ENCODE data around the gene ECE1. TPM values are rescaled to one million over a fixed set of nuclear protein-coding genes. Genes with fewer than 3 reads are reported as not detected.

ECE1 gene
- total and polyA plus RNA-seq, 2 donors (not counting 3 experiments of a cell fraction or from before 2014, with no cell fraction given), result 437 to 562 TPM

DNA sequence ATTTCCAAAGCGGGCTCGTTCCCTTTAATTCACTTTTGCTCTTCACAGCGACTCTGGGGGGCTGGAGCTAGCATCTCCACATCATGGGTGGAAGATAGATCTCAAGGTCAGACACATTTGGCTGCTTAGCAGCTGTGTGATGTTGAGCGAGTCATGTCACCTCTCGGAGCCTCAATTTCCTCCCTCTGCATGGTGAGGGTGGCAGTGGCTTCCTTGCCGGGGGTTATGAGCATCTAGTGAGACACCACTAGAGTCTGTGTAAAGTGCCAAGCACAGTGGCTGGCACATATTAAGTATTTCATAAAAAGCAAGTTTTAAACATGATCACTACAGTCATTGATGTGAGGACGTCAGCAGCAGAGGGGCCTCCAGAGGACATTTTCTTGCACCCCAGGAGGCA is 16.9 kb upstream of the ECE1 start:
- Histone ChIP-seq H3K9ac (replicated peaks; ENCODE audit: extremely low read depth, insufficient read depth, low read length) (no peak overlapping the region), H3K9me1 (replicated peaks; ENCODE audit: control insufficient read depth, extremely low read depth, insufficient read depth, low read length) (no peaks in the 10 kb centered on the region), H4K20me1 (replicated peaks; ENCODE audit: control insufficient read depth, extremely low read depth, insufficient read depth, low read length) (no peaks in the 10 kb centered on the region), H2AFZ (ENCODE audit: low read depth, low read length) (no peak overlapping the region), H3K27ac (ENCODE audit: insufficient read depth, low read depth, low read length) (no peak overlapping the region), H3K4me2 (ENCODE audit: insufficient read depth, low read length) (no peak overlapping the region), H3K4me3 (replicated peaks in 1 of 3; ENCODE audit: insufficient read depth in 1 of 3, low read depth in 1 of 3, low read length in 3 of 3) (no peak overlapping the region), H3K27me3 (ENCODE audit: control insufficient read depth in 2 of 2, insufficient read depth in 2 of 2, low read length in 2 of 2) (no peaks in the 10 kb centered on the region), H3K36me3 (ENCODE audit: control insufficient read depth in 2 of 2, extremely low read depth in 1 of 2, insufficient read depth in 2 of 2, low read length in 2 of 2) (no peaks in the 10 kb centered on the region), H3K79me2 (ENCODE audit: control insufficient read depth, insufficient read depth, low read length) (peaks cover 67% of the 10 kb centered on the region), H3K4me1 (ENCODE audit: control insufficient read depth, extremely low read depth, insufficient read depth, low read length) (peaks cover 34% of the 10 kb centered on the region), H3K9me3 (replicated peaks; ENCODE audit: control insufficient read depth, insufficient read depth, low read length) (no peaks in the 10 kb centered on the region)
- DNase-seq (ENCODE audit: low read depth, low spot score) (no peak), FAIRE-seq (no peak)
- dilution Hi-C loops (cut with MboI; ENCODE audit: extremely low pct_ligation_motif_present, low sequenced_read_pairs), result no loop called here
- ChIA-PET POLR2A (no interaction called here), CTCF (interaction anchor here (1.8 to 2.7 kb wide), 2 partner anchors 18 to 52 kb away, joined by 5 to 9 read pairs; no protein-coding TSS in a partner anchor)
- intact Hi-C loops (cut with micrococcal nuclease), result no loop called here
- no TSS peak for BruUV-seq (replicated peaks)
- TF ChIP-seq, protein P1, sequence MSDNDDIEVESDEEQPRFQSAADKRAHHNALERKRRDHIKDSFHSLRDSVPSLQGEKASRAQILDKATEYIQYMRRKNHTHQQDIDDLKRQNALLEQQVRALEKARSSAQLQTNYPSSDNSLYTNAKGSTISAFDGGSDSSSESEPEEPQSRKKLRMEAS (IDR thresholded peaks at IDR 0.05; ENCODE audit: insufficient read depth, insufficient read length), result no peak
- TF ChIP-seq POLR2A (IDR thresholded peaks at IDR 0.05; ENCODE audit: low read depth, low read length) (no peak), EZH2 (IDR thresholded peaks at IDR 0.05; ENCODE audit: borderline replicate concordance, low read depth, low read length, severe bottlenecking) (no peak), FOS (IDR thresholded peaks at IDR 0.05; ENCODE audit: borderline replicate concordance, insufficient read depth, low read length) (no peak), MYC (IDR thresholded peaks at IDR 0.05; ENCODE audit: low read depth, low read length) (no peak), POLR2AphosphoS5 (IDR thresholded peaks at IDR 0.05; ENCODE audit: insufficient read depth, low read depth, low read length) (no peak), GATA2 (IDR thresholded peaks at IDR 0.05; ENCODE audit: insufficient read depth, insufficient read length, low read depth, low read length) (no peak)

DNA sequence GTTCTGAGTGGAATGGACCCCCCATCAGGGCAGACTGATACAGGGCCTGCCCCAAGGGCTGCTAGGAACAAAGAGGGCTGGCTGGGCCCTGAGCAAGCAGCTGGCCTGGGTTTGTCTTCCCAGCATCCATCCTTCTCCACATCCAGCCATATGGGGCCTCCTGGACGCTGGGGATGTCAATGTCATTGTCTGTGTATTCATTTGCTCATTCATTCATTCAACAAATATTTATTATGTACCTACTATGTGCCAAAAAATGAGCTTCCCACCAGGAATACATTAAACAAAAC is 15.6 kb upstream of the ECE1 start:
- Histone ChIP-seq H3K9me3 (replicated peaks; ENCODE audit: control insufficient read depth, insufficient read depth, low read length) (no peaks in the 10 kb centered on the region), H3K79me2 (ENCODE audit: control insufficient read depth, insufficient read depth, low read length) (peaks cover 73% of the 10 kb centered on the region), H3K27me3 (ENCODE audit: control insufficient read depth in 2 of 2, insufficient read depth in 2 of 2, low read length in 2 of 2) (no peaks in the 10 kb centered on the region), H3K9me1 (replicated peaks; ENCODE audit: control insufficient read depth, extremely low read depth, insufficient read depth, low read length) (no peaks in the 10 kb centered on the region), H3K4me1 (ENCODE audit: control insufficient read depth, extremely low read depth, insufficient read depth, low read length) (peaks cover 36% of the 10 kb centered on the region), H4K20me1 (replicated peaks; ENCODE audit: control insufficient read depth, extremely low read depth, insufficient read depth, low read length) (no peaks in the 10 kb centered on the region), H3K27ac (ENCODE audit: insufficient read depth, low read depth, low read length) (no peak overlapping the region), H3K4me2 (ENCODE audit: insufficient read depth, low read length) (no peak overlapping the region), H2AFZ (ENCODE audit: low read depth, low read length) (no peak overlapping the region), H3K9ac (replicated peaks; ENCODE audit: extremely low read depth, insufficient read depth, low read length) (no peak overlapping the region), H3K36me3 (ENCODE audit: control insufficient read depth in 2 of 2, extremely low read depth in 1 of 2, insufficient read depth in 2 of 2, low read length in 2 of 2) (no peaks in the 10 kb centered on the region), H3K4me3 (replicated peaks in 1 of 3; ENCODE audit: insufficient read depth in 1 of 3, low read depth in 1 of 3, low read length in 3 of 3) (no peak overlapping the region)
- ChIA-PET POLR2A (interaction anchor here (0.6 kb wide), 1 partner anchor 30 kb away, joined by 7 read pairs; no protein-coding TSS in a partner anchor), CTCF (interaction anchor here (0.9 to 2.7 kb wide), 6 partner anchors 9 to 51 kb away, joined by 3 to 9 read pairs (median 6); no protein-coding TSS in a partner anchor)
- no peak for DNase-seq (ENCODE audit: low read depth, low spot score)
- dilution Hi-C loops (cut with MboI; ENCODE audit: extremely low pct_ligation_motif_present, low sequenced_read_pairs) (no loop called here), intact Hi-C loops (cut with micrococcal nuclease) (no loop called here)
- TF ChIP-seq POLR2A (IDR thresholded peaks at IDR 0.05; ENCODE audit: low read depth, low read length) (no peak), JUN (IDR thresholded peaks at IDR 0.05; ENCODE audit: borderline replicate concordance, insufficient read depth, insufficient read length, low read depth) (no peak), MYC (IDR thresholded peaks at IDR 0.05; ENCODE audit: low read depth, low read length) (no peak), POLR2AphosphoS5 (IDR thresholded peaks at IDR 0.05; ENCODE audit: insufficient read depth, low read depth, low read length) (no peak), GATA2 (IDR thresholded peaks at IDR 0.05; ENCODE audit: insufficient read depth, insufficient read length, low read depth, low read length) (no peak), FOS (IDR thresholded peaks at IDR 0.05; ENCODE audit: borderline replicate concordance, insufficient read depth, low read length) (no peak)
- TF ChIP-seq, protein P1 (IDR thresholded peaks at IDR 0.05; ENCODE audit: insufficient read depth, insufficient read length), result no peak
- FAIRE-seq, result no peak
- BruUV-seq (replicated peaks), result no TSS peak
